UCSD-AML1 (cell line): ENCODE data around the gene GATC.

Source experiments
- DNase-seq: peaks from one replicate; lab custom pipeline; 2025; ENCODE audit not compliant: unreplicated experiment; lab: John Stamatoyannopoulos, UW

Gene GATC

DNA sequence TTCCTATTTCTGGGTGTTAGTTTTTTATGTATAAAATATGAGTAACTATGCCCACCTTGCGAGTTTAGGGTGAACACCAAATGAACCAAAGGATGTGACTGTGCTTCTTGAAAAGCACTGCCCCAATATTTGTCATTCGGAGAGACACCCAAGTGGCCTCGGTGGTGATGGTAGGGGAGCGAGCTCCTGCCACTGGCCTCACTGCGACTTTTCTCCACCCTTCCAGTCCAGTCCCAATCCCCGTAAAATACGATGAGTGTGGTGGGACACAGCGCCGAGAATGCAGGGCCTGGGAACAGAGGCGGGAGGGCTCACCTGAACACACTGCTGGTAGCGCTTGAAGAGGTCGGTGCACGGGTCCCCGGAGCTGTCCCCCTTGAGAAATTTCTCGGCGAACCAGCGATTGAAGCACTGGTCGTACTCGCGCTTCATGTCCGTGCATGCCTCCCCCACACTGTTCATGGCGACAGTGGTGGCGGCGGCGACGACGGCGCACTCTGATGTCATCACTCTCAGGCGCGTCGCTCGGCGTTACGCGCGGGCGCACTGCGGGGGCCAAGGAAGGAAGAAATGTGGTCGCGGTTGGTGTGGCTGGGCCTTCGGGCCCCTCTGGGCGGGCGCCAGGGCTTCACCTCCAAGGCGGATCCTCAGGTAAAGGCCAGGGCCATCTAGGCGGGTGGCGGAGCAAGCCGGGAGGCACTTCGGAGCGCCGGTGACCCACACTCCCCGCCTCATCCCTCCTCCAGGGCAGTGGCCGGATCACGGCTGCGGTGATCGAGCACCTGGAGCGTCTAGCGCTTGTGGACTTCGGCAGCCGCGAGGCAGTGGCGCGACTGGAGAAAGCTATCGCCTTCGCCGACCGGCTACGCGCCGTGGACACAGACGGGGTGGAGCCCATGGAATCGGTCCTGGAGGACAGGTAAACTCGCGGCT is at the start of gene GATC, which contains the start of gene TRIAP1:
Gene GATC, plus strand, starts transcription at position 534 of the 933 bp plus-strand sequence. Its CDS starts 37 bp downstream, at position 571.
Gene TRIAP1, minus strand, starts transcription at position 474 of the 933 bp plus-strand sequence. Its CDS starts 12 bp downstream, at position 462.
- DNase-seq: peak; percentile 86

- no peak for DNase-seq
Observed at GRCh38 chr12:120397824-120398540, 48.3 kb upstream of the GATC start.

DNA sequence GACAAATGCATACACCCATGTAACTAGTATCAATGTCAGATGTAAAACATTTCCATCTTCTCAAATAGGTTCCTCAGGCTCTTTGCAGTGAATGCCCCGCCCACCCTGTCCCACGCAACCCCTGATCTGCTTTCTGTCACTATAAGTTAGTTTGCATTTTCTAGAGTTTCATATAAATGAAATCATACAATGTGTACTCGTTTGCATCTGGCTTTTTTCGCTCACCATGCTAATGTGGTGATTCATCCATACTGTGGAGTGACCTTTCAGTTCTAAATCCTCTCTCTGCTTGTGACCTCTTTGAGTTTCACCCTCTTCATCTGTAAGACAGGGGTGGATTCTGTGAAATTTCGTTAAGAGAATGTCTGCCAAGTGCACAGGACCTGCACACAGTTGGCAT is 46.7 kb upstream of the GATC start:
- DNase-seq: no peak

GRCh38 chr12:120402217-120402616 is 44.0 kb upstream of the GATC start:
- no peak for DNase-seq

GRCh38 chr12:120403869-120404268 is 42.4 kb upstream of the GATC start:
- no peak for DNase-seq

GRCh38 chr12:120404271-120404670 is 42.0 kb upstream of the GATC start:
- DNase-seq: no peak

GRCh38 chr12:120406069-120406468 is 40.2 kb upstream of the GATC start:
- no peak for DNase-seq

GRCh38 chr12:120406553-120406952 is 39.7 kb upstream of the GATC start:
- no peak for DNase-seq

GRCh38 chr12:120408771-120409170 is 37.5 kb upstream of the GATC start:
- no peak for DNase-seq

GRCh38 chr12:120412421-120412820 is 33.8 kb upstream of the GATC start:
- no peak for DNase-seq

- DNase-seq: no peak
Observed at GRCh38 chr12:120413901-120414695, 32.1 kb upstream of the GATC start.

DNA sequence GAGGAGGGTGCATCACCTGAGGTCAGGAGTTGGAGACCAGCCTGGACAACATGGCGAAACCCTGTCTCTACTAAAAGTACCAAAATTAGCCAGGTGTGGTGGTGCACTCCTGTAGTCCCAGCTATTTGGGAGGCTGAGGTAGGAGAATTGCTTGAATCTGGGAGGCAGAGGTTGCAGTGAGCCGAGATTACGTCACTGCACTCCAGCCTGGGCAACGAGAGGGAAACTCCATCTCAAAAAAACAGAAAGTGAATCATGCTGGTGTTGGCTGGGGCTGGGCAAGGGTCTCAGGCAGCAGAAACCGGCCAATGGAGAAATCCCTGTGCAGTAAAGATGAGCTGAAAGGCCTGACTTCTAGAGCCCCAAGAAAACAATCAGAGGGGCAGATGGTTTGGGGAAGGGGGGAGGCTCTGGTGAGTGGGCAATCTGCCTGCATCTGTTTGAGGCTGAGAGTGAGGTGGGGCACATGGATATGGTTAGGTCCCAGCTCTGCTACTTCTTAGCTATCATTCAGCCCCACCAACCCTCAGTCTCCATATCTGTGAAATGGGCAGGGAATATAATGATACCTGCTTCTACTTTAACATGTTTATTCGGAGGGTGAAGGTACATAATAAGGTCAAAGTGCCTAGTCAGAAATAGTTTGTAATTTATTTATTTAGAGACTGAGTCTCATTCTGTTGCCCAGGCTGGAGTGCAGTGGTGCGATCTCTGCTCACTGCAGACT is 29.6 kb upstream of the GATC start:
- DNase-seq: no peak

DNA sequence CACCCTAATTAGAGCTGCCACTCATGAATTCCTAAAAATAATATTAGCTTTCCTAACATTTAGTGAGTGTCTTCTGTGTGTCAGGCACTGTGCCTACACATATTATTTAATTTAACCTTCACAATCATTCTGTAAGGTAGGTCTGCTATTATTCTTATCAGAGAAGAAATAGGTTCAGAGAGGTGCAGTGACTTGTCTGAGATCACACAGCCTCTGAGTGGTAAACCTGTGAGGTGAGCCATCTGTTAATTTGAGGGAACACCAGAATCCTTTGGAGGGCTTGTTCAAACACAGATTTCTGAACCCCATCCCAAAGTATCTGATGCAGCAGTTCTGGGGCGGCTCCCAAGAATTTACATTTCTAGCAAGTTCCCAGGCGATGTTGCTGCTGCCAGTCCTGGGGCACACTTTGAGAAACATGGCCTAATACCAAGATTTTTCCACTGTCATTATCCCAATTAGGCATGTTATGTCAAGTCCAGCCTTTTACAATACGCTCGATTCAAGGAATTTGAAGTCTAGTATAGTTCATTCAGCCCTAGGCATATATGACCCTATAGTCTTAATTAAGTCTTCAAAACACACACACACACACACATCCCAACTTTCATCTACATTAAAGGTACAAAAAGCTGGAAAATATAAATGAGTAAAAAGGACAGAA is 28.2 kb upstream of the GATC start:
- DNase-seq: no peak

DNA sequence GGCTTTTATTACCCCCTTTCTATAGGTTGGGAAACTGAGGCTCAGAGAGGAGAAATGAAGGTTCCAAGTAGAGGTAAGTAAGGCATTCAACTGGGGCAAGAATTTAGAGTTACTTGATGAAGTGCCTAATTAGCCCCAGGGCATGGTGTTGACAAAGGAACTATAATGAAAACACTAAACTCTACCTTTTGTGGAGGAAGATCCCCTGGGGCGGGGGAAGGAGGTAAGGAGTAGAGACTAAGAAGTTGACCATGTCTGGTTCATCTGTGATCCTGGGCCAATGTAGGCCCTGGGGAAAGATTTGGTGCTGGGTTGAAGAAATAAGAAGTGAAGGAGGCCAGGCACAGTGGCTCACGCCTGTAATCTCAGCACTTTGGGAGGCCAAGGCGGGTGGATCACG is 24.5 kb upstream of the GATC start:
- no peak for DNase-seq

DNA sequence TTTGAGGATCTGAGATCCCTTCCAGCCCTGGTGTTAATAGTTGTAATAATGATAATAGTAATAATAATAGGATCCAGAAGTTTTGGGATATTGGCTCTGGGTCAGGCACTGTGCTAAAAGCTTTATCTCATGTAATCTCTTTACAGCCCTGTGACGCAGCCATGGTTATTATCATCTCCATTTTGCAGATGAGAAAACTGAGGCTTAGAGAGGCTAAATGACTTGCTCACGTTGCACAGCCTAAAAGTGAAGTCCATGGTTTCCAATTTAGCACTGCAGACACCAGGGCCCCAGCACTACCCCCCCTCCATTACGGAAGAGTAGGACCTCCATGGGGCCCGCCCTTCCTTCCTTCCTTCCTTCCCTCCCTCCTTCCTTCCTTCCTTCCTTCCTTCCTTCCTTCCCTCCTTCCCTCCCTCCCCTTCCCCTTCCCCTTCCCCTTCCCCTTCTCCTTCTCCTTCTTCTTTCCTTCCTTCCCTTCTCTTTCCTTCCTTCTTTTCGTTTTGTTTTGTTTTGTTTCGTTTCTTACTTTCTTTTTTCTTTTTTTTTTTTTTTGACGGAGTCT is 23.3 kb upstream of the GATC start:
- DNase-seq: no peak

GRCh38 chr12:120425797-120426196 is 20.4 kb upstream of the GATC start:
- DNase-seq: no peak

- no peak for DNase-seq
Observed at GRCh38 chr12:120428597-120429229, 17.5 kb upstream of the GATC start.

GRCh38 chr12:120429368-120429767 is 16.9 kb upstream of the GATC start:
- DNase-seq: no peak
